ENCODE measurements around the gene ELP4.

Gene ELP4

GRCh38 chr11:31834237-31834636 is 324.7 kb downstream of the ELP4 start:
- no peak overlapping the region for H3K4me3 ChIP-seq (ENCODE audit: low read depth, low read length)
- DNase-seq (ENCODE audit: low read depth), result no peak
- TF ChIP-seq CTCF (IDR thresholded peaks at IDR 0.05; ENCODE audit: low read depth, low read length, missing control alignments), result peak; percentile 18

Measured in GM12864 (cell line).